Brain microvascular endothelial cell (primary cell): Measurements from ENCODE around the gene LRRC55.

Experiments
- DNase-seq: peaks from one replicate; pipeline ENCODE4 v3.0.0-alpha.2; 2020
- H3K27ac ChIP-seq: fragments of 250-450 bp; sonication (Bioruptor Pico); 2 replicates; pipeline ENCODE4 v1.5.1; 2020; ENCODE audit warnings: mild to moderate bottlenecking, moderate library complexity
- H3K27me3 ChIP-seq: fragments of 250-450 bp; sonication (Bioruptor Pico); replicated peaks from 2 replicates; pipeline ENCODE4 v1.5.1; 2020; ENCODE audit warnings: mild to moderate bottlenecking
- H3K36me3 ChIP-seq: fragments of 250-450 bp; sonication (Bioruptor Pico); replicated peaks from 2 replicates; pipeline ENCODE4 v1.5.1; 2020; ENCODE audit warnings: mild to moderate bottlenecking
- H3K4me3 ChIP-seq: 2 replicates; pipeline ENCODE4 v1.5.1; 2011; ENCODE audit warnings: low read depth, mild to moderate bottlenecking, control low read depth, low read length, moderate library complexity
- CTCF ChIP-seq: IDR thresholded peaks from 2 replicates; pipeline ENCODE4 v1.5.1; 2011; ENCODE audit warnings: low read depth, mild to moderate bottlenecking, moderate library complexity, low read length, control low read depth, inconsistent platforms; ENCODE audit errors: missing control alignments
- in situ Hi-C: cut with HindIII; loops from 2 replicates; pipeline ENCODE4 v1.10.0; 2017; ENCODE audit warnings: low sequenced_read_pairs, low pct_ligation_motif_present

The LRRC55 gene

GRCh38 chr11:57157624-57158023 is 24.1 kb upstream of the LRRC55 start:
- Histone ChIP-seq H3K27me3 (no peaks in the 10 kb centered on the region), H3K4me3 (no peak overlapping the region), H3K27ac (no peak overlapping the region), H3K36me3 (no peaks in the 10 kb centered on the region)
- in situ Hi-C loops, result no loop called here
- DNase-seq, result no peak
- TF ChIP-seq CTCF, result no peak

- in situ Hi-C loops, result no loop called here
- no peak overlapping the region for H3K27ac ChIP-seq
- TF ChIP-seq CTCF, result no peak
- H3K4me3 ChIP-seq, result no peak overlapping the region
- H3K36me3 ChIP-seq, result no peaks in the 10 kb centered on the region
- no peaks in the 10 kb centered on the region for H3K27me3 ChIP-seq
- DNase-seq, result no peak
Observed at GRCh38 chr11:57158180-57158579, 23.6 kb upstream of the LRRC55 start.

- TF ChIP-seq CTCF, result no peak
- Histone ChIP-seq H3K27ac (no peak overlapping the region), H3K27me3 (no peaks in the 10 kb centered on the region), H3K4me3 (no peak overlapping the region), H3K36me3 (no peaks in the 10 kb centered on the region)
- in situ Hi-C loops, result no loop called here
- no peak for DNase-seq
Observed at GRCh38 chr11:57158599-57158998, 23.2 kb upstream of the LRRC55 start.

GRCh38 chr11:57160665-57161064 is 21.1 kb upstream of the LRRC55 start:
- in situ Hi-C loops, result no loop called here
- Histone ChIP-seq H3K36me3 (no peaks in the 10 kb centered on the region), H3K27ac (no peak overlapping the region), H3K27me3 (no peaks in the 10 kb centered on the region), H3K4me3 (no peak overlapping the region)
- DNase-seq, result no peak
- no peak for TF ChIP-seq CTCF

GRCh38 chr11:57161351-57161750 is 20.4 kb upstream of the LRRC55 start:
- TF ChIP-seq CTCF, result no peak
- no peak overlapping the region for H3K27ac ChIP-seq
- H3K4me3 ChIP-seq, result no peak overlapping the region
- in situ Hi-C loops, result no loop called here
- no peaks in the 10 kb centered on the region for H3K27me3 ChIP-seq
- H3K36me3 ChIP-seq, result no peaks in the 10 kb centered on the region
- no peak for DNase-seq

GRCh38 chr11:57162179-57162898 is 19.4 kb upstream of the LRRC55 start:
- in situ Hi-C loops, result no loop called here

More at GRCh38 chr11:57162179-57162898, 19.4 kb upstream of the LRRC55 start:
- H3K27ac ChIP-seq, result no peak overlapping the region
- no peaks in the 10 kb centered on the region for H3K27me3 ChIP-seq
- no peak for TF ChIP-seq CTCF
- H3K36me3 ChIP-seq, result no peaks in the 10 kb centered on the region
- DNase-seq, result no peak
- H3K4me3 ChIP-seq, result no peak overlapping the region
